Lung (tissue), 12 donors: ENCODE measurements around the gene SMIM12. TPM values are rescaled to one million over a fixed set of nuclear protein-coding genes. Genes with fewer than 3 reads are reported as not detected.
"Not testable (repeated sequence)": the region's sequence is repeated elsewhere in the genome, so short reads cannot be mapped to it uniquely, and the experiment has no call there.

Experiments
- ATAC-seq: fragments of 200-7000 bp; cut with Tn5 transposase; one replicate; pipeline ENCODE4 v1.9.1; 2020; ENCODE audit warnings: moderate number of reproducible peaks; ENCODE audit not compliant: insufficient read depth, low FRiP score
- DNase-seq, 3 donors: peaks; one replicate each; pipeline ENCODE4 v3.0.0-alpha.2; 2013 to 2017
- H3K27ac ChIP-seq, 2 donors: one replicate each; pipeline ENCODE4 v1.5.1; 2013; ENCODE audit warnings: mild to moderate bottlenecking in 2 of 2, moderate library complexity in 2 of 2, control low read depth in 1 of 2, inconsistent platforms in 1 of 2, low read depth in 1 of 2, low read length in 1 of 2
- H3K27me3 ChIP-seq, 3 donors: one replicate each; pipeline ENCODE4 v1.5.1; 2013; ENCODE audit warnings: low read length in 2 of 3; ENCODE audit not compliant: control insufficient read depth in 3 of 3, insufficient read depth in 3 of 3
- H3K36me3 ChIP-seq, 4 donors: one replicate each; pipeline ENCODE4 v1.5.1; 2013; ENCODE audit warnings: low read length in 4 of 4, mild to moderate bottlenecking in 1 of 4, moderate library complexity in 1 of 4; ENCODE audit not compliant: control insufficient read depth in 4 of 4, insufficient read depth in 4 of 4
- H3K4me1 ChIP-seq, 5 donors: one replicate each; pipeline ENCODE4 v1.5.1; 2013; ENCODE audit warnings: low read length in 5 of 5, mild to moderate bottlenecking in 2 of 5, moderate library complexity in 1 of 5; ENCODE audit not compliant: control insufficient read depth in 5 of 5, insufficient read depth in 5 of 5
- H3K4me3 ChIP-seq: one replicate; pipeline ENCODE4 v1.5.1; 2013; ENCODE audit warnings: mild to moderate bottlenecking, control low read depth, moderate library complexity
- H3K9ac ChIP-seq, 2 donors: one replicate each; pipeline ENCODE4 v1.5.1; 2013; ENCODE audit warnings: low read length in 2 of 2, control low read depth in 1 of 2; ENCODE audit not compliant: insufficient read depth in 1 of 2
- H3K9me3 ChIP-seq, 4 donors: one replicate each; pipeline ENCODE4 v1.5.1; 2013; ENCODE audit warnings: low read length in 3 of 4, mild to moderate bottlenecking in 1 of 4, moderate library complexity in 1 of 4; ENCODE audit not compliant: control insufficient read depth in 4 of 4, insufficient read depth in 3 of 4
- CTCF ChIP-seq: IDR thresholded peaks from 2 replicates; pipeline ENCODE4 v1.5.1; 2012; ENCODE audit warnings: mild to moderate bottlenecking; ENCODE audit errors: control extremely low read depth, extremely low read depth
- WGBS, 2 donors: extraction: QIAGEN DNeasy Blood & Tissue Kit; methylation state at CpG; one replicate each; pipeline ENCODE4 v1.1.7; 2013; 5-methylcytosine and 5-hydroxymethylcytosine counted together
- polyA plus RNA-seq, 2 donors: library from polyadenylated mRNA; stranded (reverse); fragments of 200-250 nt; gene quantifications; one replicate each; pipeline ENCODE4 v1.2.1, GENCODE V29; 2013
- total RNA-seq, 2 donors: library from RNA; depleted of rRNA in 1 of 2; stranded (reverse); fragments of >200 nt in 1 of 2; gene quantifications; one replicate each; pipeline ENCODE4 v1.2.1, GENCODE V29; 2014 to 2021
- donor health status: control.
- donor health status: control.
- donor health status: Bipolar disorder and iron deficiency.
- donor health status: healthy.
- donor health status: DM: yes; HTN: yes; CAD: no.

Gene SMIM12
- total and polyA plus RNA-seq, 4 donors = 17.9 to 67.8 (median 35.1) TPM

- no peak for TF ChIP-seq CTCF
- no peak for ATAC-seq
- no peak for DNase-seq
- 46 to 67% methylated on average over 3 of the region's 3 CpGs for WGBS, 2 donors
- peaks cover 0 to 7% (median 0%) of the 10 kb centered on the region in 4 donors for H3K9me3 ChIP-seq
- H3K27me3 ChIP-seq = no peaks in the 10 kb centered on the region
- no peak overlapping the region for H3K4me3 ChIP-seq
- H3K36me3 ChIP-seq = no peaks in the 10 kb centered on the region
- H3K4me1 ChIP-seq = peaks cover 0 to 8% (median 0%) of the 10 kb centered on the region in 5 donors
- no peak overlapping the region for H3K9ac ChIP-seq
- H3K27ac ChIP-seq = no peak overlapping the region
Observed at GRCh38 chr1:34822202-34822601, 37.3 kb downstream of the SMIM12 start.

GRCh38 chr1:34818862-34819261, 40.7 kb downstream of the SMIM12 start:
- ATAC-seq, DNase-seq, H3K4me3 ChIP-seq, H3K27ac ChIP-seq, H3K9me3 ChIP-seq, H3K36me3 ChIP-seq, H3K27me3 ChIP-seq, H3K9ac ChIP-seq, H3K4me1 ChIP-seq: not testable (repeated sequence)
- WGBS, 2 donors = 94 to 100% methylated on average over 2 of the region's 2 CpGs

DNA sequence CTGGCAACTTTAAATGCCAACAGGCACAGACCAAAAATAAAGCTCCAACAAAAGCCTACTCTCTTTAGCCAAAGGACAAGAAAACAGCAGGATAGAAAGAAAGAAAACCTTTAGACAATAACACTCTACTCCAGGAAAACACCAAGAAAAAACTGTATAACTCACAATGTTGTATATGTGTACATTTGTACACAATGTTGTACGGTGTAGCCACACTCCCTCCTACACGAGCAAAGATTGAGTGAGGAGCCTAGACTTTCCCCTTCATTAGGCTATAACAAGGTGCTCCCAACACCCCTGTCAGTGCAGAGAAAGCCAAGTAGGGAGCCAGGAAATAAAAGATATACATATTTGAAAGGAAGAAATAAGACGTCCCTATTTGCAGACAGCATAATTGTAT, 42.8 kb downstream of the SMIM12 start:
- H3K27ac ChIP-seq = no peak overlapping the region
- H3K4me3 ChIP-seq = no peak overlapping the region
- WGBS, 2 donors = 78 to 79% methylated on average over 3 of the region's 3 CpGs
- H3K36me3 ChIP-seq = no peaks in the 10 kb centered on the region
- H3K9ac ChIP-seq = no peak overlapping the region
- ATAC-seq = no peak
- H3K9me3 ChIP-seq = peaks cover 0 to 3% (median 0%) of the 10 kb centered on the region in 4 donors
- DNase-seq = no peak
- no peak for TF ChIP-seq CTCF
- H3K4me1 ChIP-seq = no peaks in the 10 kb centered on the region
- no peaks in the 10 kb centered on the region for H3K27me3 ChIP-seq

DNA sequence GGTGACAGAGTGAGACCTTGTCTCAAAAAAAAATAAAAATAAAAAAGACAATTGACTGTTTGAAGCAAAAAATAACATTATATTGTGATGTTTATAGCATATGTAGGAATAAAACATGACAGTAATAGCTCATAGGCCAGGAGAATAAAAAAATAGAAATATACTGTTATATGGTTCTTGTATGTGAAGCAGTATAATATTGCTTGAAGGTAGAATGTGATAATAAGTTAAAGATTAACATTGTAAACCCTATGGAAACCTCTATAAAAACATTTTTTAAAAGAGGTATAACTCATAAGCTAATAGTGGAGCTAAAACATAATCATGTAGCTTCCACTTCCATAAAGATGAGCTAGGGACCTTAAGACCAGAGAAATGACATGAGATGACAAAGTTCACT, 43.2 kb downstream of the SMIM12 start:
- Histone ChIP-seq H3K27me3 (no peaks in the 10 kb centered on the region), H3K27ac (no peak overlapping the region), H3K9me3 (peaks cover 0 to 3% (median 0%) of the 10 kb centered on the region in 4 donors), H3K36me3 (no peaks in the 10 kb centered on the region), H3K9ac (no peak overlapping the region), H3K4me3 (no peak overlapping the region), H3K4me1 (no peaks in the 10 kb centered on the region)
- TF ChIP-seq CTCF = no peak
- DNase-seq (no peak), ATAC-seq (no peak)

DNA sequence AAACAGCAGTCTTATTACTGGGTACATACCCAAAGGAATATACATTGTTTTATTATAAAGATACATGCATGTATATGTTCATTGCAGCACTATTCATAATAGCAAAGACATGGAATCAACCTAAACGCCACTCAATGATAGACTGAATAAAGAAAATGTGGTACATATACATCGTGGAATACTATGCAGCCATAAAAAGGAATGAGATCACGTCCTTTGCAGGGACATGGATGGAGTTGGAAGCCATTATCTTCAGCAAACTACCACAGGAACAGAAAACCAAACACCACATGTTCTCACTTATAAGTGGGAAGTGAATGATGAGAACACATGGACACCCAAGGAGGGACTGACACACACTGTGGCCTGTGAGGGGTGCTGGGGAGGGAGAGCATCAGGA, 48.8 kb downstream of the SMIM12 start:
- not testable (repeated sequence) for H3K27ac ChIP-seq, H3K4me3 ChIP-seq, H3K9ac ChIP-seq, H3K9me3 ChIP-seq, H3K36me3 ChIP-seq, H3K4me1 ChIP-seq, ATAC-seq, DNase-seq, H3K27me3 ChIP-seq
- 95 to 99% methylated on average over 3 of the region's 3 CpGs for WGBS, 2 donors
